GDM1 (cell line): Measurements from ENCODE around the gene FRG1.
"Not testable (repeated sequence)": the region's sequence is repeated elsewhere in the genome, so short reads cannot be mapped to it uniquely, and the experiment has no call there.

Experiments used
- DNase-seq: peaks from one replicate; lab custom pipeline; 2025; lab: John Stamatoyannopoulos, UW

Gene FRG1

GRCh38 chr4:189985651-189986243 lies 45.1 kb downstream of the FRG1 start:
- DNase-seq = not testable (repeated sequence)

GRCh38 chr4:189988877-189989431 lies 48.3 kb downstream of the FRG1 start:
- DNase-seq = no peak

GRCh38 chr4:189989941-189990340 lies 49.3 kb downstream of the FRG1 start:
- not testable (repeated sequence) for DNase-seq
